Measurements from ENCODE around the gene PTMA.

DNA sequence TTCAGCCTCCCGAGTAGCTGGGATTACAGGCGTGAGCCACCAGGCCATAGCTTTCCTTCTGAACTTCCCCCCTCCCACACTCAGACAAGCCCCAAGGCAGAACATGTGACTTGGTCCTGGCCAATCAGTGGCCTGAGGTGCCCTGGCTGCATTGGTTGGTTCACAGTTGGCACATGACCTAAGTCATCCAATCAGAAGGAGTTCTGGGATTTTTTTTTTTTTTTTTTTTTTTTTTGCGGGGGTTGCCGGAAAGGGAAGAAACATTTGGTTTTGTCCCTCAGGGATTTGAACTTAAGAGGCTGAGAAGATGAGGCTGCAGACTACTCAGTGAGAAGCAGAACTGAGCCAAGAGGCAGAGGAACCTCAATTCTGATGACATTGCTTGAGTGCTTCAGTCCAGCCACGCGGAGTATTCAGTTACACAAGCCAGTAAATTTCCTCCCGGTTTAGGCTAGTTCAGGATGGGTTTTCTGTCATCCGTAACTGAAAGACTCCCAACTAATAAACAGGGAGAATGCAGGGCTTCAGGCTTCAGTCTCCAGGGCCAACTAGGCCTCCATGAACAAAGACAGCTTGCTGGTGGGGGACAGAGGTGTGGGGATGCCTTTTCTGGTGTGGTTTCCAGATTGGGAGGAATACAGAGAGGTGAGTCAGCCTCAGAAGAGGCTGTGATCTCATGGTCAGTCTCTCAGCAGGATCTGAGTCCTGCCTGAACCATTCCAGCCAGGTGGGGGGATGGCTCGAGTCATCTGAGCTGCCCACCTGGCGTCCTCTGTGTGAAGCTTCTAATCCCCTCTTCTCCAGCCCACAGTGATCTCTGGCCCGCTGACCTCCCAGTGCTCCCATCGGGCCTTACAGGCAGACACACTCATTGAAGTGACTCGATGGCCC is 9.2 kb downstream of the PTMA start:
- TF ChIP-seq, protein P1, sequence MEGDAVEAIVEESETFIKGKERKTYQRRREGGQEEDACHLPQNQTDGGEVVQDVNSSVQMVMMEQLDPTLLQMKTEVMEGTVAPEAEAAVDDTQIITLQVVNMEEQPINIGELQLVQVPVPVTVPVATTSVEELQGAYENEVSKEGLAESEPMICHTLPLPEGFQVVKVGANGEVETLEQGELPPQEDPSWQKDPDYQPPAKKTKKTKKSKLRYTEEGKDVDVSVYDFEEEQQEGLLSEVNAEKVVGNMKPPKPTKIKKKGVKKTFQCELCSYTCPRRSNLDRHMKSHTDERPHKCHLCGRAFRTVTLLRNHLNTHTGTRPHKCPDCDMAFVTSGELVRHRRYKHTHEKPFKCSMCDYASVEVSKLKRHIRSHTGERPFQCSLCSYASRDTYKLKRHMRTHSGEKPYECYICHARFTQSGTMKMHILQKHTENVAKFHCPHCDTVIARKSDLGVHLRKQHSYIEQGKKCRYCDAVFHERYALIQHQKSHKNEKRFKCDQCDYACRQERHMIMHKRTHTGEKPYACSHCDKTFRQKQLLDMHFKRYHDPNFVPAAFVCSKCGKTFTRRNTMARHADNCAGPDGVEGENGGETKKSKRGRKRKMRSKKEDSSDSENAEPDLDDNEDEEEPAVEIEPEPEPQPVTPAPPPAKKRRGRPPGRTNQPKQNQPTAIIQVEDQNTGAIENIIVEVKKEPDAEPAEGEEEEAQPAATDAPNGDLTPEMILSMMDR (IDR thresholded peaks at IDR 0.05): no peak
- TF ChIP-seq POLR2A (IDR thresholded peaks at IDR 0.05): no peak

Measured in thyroid gland (tissue), 4 donors.